ENCODE data around the gene SEC14L3.

GRCh38 chr22:30425616-30426387 lies 46.0 kb downstream of the SEC14L3 start, which contains the start of gene MTFP1:
- TF ChIP-seq CTCF (IDR thresholded peaks at IDR 0.05) = no peak
- peak; percentile 33 to 56 (median 48) for TF ChIP-seq POLR2A (IDR thresholded peaks at IDR 0.05)
